Cardiac septum (tissue), 1 donor: Measurements from ENCODE around the gene KRTAP5-7. TPM values are rescaled to one million over a fixed set of nuclear protein-coding genes. Genes with fewer than 3 reads are reported as not detected.
"Not testable (repeated sequence)": the region's sequence is repeated elsewhere in the genome, so short reads cannot be mapped to it uniquely, and the experiment has no call there.

Experiments used
- DNase-seq: peaks from one replicate; pipeline ENCODE4 v3.0.0-alpha.2; 2020; ENCODE audit warnings: low spot score
- intact Hi-C: fragments of 100-400 bp; cut with DNase I; formaldehyde crosslinking; loops from one replicate; pipeline ENCODE4 v1.14.0; 2022
- total RNA-seq: library from RNA; stranded (reverse); fragmentation: NEBNext Ultra II Directional; extraction: Animal tissue kit (Norgen Biotek cat#: 25700); gene quantifications from one replicate; pipeline ENCODE4 v1.2.1, GENCODE V29; 2021
- donor health status: DM: no; HTN: no; CAD: no.

KRTAP5-7 gene
- total RNA-seq, 1 donor from 2014 or later = not detected

DNA sequence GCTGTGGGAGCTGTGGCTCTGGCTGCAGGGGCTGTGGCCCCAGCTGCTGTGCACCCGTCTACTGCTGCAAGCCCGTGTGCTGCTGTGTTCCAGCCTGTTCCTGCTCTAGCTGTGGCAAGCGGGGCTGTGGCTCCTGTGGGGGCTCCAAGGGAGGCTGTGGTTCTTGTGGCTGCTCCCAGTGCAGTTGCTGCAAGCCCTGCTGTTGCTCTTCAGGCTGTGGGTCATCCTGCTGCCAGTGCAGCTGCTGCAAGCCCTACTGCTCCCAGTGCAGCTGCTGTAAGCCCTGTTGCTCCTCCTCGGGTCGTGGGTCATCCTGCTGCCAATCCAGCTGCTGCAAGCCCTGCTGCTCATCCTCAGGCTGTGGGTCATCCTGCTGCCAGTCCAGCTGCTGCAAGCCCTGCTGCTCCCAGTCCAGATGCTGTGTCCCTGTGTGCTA, 21.7 kb downstream of the KRTAP5-7 start:
- no peak for DNase-seq
- intact Hi-C loops = no loop called here

DNA sequence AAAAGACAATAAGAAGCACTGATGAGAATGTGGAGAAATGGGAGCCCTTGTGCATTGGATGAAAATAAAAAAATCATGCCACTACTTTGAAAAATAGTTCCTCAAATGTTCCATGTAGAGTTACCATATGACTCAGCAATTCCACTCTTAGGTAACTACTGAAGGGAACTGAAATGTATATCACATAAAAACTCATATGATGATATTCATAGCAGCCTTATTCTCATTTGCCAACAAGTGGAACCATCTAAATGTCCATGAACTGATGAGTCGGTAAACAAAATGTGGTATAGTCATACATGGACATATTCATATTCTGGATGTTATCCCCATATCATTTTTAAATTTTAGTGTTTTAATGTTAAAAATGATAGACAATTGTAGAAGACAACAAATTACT, 24.6 kb downstream of the KRTAP5-7 start:
- intact Hi-C loops = no loop called here
- DNase-seq = no peak

DNA sequence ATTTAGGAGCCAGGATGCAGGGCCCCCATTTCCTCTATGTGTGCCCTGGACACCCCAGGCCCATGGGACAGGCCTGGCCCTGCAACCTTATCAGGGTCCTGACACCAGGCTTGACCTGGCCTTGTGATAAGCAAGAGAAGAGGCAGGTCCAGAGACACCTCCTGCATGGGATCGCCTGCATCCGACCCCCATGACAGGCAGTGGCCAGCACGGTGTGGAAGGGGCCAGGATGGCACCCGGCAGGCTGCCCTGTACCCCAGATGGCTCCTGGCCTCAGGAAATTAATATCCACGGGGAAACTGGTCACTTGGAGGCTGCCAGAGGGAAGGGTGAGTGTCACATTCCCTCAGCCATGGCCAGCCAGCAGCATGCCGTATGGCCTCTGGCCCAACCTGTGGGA, 27.9 kb downstream of the KRTAP5-7 start:
- intact Hi-C loops = no loop called here
- DNase-seq = no peak

DNA sequence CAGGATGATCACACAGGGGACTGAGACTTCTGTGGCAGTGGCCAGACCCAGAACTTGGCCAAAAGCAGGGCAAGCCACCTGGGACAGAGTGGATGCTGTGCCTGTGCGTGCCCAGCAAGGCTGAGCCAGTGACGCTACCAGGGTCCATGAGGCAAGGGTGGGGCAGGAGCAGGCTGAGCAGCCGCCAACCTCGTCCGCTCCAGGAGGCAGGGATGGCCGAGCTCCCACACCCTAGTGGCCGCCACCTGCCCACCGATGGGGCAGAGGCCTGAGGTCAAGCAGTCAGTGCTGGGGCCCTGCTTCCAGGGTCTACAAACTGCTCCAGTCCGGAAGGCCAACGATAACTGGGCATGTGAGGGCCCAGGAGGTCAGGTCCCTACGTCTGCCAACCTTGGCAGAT, 28.4 kb downstream of the KRTAP5-7 start:
- intact Hi-C loops = no loop called here
- DNase-seq = no peak

DNA sequence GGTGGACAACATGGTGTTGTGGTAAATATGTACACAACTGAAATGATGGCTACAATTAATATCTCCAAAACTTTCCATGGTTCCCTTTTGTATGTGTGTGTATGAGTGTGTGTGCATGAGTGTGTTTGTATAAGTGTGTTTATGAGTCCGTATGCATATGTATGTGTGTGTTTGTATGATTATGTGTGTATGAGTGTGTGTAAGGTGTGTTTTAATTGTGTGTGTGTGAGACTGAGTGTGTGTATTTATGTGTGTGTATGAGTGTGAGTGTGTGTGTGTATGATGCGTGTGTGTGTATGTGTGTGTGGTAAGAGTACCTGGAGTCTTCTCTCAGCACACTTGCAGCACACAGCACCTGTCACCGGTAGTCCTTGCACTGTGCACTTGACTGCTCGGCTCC, 29.0 kb downstream of the KRTAP5-7 start:
- DNase-seq = no peak
- intact Hi-C loops = no loop called here

DNA sequence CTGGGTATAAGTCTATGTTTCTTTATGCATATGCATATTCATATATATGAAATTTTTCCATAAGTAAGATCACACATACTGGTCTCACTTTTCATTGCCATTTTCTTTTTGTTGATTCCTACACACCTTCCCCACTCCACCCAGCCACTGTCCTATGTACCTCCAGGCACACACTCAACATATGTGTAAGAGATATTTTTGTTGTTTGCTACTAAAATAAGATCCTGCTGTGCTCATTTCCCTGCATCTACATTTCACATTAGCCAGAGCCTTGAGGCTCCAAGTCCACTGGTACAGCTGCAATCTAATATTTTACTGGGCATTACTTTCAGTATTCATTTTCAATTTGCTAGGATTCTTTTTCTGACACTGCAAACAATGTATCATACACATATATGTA, 30.2 kb downstream of the KRTAP5-7 start:
- intact Hi-C loops = no loop called here
- DNase-seq = no peak

DNA sequence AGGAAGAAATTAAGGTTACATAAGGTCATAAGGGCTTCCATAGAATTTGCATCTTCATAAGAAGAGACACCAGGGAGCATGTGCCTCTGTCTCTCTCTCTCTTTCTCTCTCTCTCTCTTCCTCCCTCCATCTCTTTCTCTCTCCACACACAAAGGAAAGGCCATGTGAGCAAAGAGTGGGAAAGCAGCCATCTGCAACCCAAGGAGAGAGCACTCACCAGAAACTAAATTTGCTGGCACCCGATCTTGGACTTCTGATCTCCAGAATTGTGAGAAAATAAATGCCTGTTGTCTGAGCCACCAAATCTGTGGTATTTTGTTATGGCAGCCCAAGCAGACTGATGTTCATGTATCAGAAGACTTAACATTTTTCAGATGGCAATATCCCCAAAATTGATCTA, 31.9 kb downstream of the KRTAP5-7 start:
- intact Hi-C loops = no loop called here
- DNase-seq = no peak

DNA sequence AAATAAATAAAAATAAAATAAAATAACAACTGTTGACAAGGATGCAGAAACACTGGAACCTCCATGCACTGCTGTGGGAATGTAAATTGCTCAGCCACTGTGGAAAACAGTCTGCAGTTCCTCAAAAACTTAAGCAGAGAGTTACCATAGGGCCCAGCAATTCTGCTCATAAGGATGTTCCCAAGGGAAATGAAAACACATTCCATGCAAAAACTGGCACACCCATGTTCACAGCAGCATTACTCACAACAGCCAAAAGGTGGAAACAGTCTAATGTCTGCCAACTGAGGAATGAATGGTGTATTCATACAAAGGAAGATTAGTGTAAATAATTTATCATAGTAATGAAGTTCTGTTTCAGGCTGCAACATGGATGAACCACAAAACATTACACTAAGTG, 35.1 kb downstream of the KRTAP5-7 start:
- intact Hi-C loops = no loop called here
- no peak for DNase-seq

DNA sequence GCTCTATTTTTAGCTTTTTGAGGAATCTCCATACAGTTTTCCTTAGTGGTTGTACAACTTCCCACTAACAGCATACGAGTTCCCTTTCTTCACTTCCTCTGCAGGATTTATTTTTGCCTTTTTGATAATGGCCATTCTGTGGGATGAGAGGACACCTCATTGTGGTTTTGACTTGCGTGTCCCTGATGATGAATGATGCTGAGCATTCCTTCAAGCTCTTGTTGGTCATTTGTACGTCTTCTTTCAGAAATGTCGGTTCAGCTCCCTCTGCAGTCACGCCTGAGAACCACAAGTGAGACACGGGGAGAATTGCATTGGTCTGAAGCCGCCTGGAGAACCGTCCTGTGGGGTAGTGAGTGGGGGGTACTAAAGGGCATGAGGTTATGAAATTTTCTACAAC, 36.3 kb downstream of the KRTAP5-7 start:
- intact Hi-C loops = no loop called here
- DNase-seq = no peak

DNA sequence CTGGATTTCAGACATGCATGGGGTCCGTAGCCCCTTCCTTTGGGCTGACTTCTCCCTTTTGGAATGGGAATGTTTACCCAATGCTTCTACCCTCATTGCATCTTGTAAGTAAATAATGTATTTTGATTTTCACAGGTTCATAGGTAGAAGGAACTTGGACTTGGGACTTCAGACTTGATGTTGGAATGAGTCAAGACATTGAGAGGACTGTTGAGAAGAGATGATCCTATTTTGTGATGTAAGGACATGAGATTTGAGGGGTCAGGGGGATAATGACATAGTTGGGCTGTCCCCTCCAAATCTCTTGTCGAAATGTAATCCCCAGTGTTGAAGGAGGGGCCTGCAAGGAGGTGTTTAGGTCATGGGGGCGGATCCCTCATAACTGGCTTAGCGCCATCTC, 37.4 kb downstream of the KRTAP5-7 start:
- DNase-seq = no peak
- intact Hi-C loops = no loop called here

DNA sequence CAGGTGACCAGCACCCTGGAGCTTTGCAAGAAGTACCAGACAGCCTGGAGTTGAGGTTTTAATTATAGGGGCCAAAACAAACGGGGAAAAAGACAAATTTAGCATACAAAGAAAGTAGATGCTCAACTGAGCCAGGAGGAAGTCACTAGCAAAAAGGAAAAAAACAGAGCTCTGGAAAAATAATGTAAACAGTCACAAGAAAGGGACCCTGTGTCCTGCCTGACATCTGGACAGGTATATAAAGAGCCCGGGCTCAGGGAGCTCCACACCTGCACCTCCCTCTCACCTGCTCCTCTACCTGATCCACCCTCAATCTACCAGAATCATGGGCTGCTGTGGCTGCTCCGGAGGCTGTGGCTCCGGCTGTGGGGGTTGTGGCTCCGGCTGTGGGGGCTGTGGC, 38.2 kb downstream of the KRTAP5-7 start, which contains the start of gene KRTAP5-10:
Gene KRTAP5-10 (plus strand): TSS at position 301 of the 400 bp plus-strand sequence. CDS start 25 bp downstream, at position 326.
- no peak for DNase-seq
- intact Hi-C loops = no loop called here

DNA sequence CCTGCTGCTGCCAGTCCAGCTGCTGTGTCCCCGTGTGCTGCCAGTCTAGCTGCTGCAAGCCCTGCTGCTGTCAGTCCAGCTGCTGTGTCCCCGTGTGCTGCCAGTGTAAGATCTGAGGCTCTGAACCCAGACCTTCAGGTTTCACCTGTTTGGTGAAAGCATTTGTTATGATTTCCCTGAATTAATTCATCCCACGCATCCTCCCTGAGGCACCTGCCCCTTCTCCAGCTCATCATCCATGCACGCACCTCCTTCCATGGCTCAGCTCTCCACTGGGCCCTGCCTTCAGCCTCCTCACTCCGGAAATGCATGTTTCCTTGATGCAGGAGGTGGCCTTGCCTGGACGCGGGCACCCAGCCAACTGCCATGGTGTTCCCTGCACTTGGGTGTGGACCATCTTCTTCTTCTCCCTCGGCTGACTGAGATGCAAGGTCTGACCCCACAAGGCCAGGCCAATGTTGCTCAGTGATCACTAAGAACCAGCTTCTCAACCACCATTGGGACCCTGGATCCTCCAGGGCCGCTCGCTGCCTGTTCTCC, 39.1 kb downstream of the KRTAP5-7 start:
- DNase-seq = no peak
- intact Hi-C loops = no loop called here

DNA sequence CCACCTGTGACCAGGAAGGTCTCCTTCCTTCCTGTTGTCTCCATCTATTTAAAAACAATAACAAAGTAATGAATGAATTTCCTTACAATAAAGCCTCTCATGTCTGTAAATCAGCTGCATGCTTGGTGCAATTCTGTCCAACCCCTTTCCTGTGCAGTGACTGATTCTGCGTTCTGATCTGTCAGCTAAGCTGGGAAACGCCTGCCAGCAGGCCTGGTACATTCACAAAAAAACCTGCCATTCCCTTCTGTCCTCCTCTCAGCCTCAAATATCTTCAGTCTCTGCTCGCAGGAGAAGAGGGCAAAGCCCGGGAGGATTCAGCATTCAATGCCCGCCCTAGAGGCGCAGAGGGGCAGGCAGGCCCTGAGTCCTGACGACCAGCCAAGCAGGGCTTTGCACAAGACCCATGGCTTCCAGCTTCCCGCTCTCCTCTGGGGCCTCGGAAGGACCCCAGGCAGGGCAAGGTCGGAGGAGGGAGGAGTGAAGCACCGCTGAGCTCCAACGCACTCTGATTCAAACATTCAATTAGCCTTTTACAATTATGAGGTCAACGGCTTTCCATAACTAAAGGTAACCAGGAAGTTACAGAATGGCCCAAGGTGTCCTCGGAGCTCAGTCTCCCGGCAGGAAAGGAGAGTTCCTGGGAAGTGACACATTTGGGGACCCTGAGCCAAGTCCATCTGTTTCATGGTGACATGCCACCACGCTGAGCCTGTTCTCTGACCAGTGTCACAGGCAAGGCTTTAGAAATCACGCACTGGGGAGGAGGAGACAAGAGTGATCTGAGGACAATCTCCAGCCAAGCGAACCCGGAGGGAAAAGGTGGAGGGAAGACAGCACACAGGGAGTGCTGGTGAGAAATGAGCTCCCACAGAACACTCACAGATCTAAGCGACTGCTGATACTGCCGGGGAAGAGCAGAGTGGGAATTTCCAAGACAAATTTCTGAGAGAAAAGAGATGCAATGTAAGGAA, 39.8 kb downstream of the KRTAP5-7 start:
- DNase-seq, intact Hi-C loops: not testable (repeated sequence)

DNA sequence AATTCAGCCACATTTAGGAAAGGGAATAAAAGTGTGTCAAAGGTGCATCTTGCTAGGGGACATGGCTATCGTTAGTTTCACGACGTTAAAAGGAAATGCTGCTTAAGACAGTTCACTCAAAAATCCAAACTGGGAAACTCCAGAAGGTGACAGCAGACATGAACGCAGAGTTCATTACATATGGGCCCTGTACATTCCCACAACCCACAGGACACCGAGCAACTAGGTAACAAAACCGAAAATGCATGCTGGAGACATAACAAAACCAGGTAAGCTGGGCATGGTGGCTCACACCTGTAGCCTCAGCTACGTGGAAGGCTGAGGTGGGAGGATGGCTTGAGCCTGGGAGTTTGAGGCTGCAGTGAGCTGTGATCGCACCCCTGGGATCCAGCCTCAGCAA, 40.6 kb downstream of the KRTAP5-7 start:
- DNase-seq, intact Hi-C loops: not testable (repeated sequence)

DNA sequence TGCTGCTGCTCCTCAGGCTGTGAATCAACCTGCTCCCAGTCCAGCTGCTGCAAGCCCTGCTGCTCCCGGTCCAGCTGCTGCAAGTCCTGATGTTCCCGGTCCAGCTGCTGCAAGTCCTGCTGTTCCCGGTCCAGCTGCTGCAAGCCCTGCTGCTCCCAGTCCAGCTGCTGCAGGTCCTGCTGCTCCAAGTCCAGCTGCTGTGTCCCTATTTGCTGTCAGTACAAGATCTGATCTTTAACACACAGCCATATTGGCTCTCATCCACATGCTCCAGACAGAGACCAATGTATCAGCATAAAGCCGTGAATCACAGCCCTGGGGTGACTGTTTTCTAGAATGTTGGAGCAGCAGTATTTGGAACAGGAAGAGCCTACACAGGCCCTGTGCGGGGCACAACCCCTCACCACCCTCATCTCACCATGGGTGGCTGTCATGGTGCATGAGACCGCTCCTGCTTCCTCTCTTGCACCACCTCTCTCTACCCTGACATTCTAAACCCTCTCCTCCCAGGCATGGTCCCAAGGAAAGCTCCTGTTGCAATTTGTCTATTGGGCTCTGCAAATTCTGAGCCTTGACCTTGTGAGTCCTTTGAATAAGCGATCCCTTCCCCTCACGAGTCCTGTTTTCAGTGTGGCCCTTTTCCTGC, 41.8 kb downstream of the KRTAP5-7 start:
- no peak for DNase-seq
- intact Hi-C loops = no loop called here

DNA sequence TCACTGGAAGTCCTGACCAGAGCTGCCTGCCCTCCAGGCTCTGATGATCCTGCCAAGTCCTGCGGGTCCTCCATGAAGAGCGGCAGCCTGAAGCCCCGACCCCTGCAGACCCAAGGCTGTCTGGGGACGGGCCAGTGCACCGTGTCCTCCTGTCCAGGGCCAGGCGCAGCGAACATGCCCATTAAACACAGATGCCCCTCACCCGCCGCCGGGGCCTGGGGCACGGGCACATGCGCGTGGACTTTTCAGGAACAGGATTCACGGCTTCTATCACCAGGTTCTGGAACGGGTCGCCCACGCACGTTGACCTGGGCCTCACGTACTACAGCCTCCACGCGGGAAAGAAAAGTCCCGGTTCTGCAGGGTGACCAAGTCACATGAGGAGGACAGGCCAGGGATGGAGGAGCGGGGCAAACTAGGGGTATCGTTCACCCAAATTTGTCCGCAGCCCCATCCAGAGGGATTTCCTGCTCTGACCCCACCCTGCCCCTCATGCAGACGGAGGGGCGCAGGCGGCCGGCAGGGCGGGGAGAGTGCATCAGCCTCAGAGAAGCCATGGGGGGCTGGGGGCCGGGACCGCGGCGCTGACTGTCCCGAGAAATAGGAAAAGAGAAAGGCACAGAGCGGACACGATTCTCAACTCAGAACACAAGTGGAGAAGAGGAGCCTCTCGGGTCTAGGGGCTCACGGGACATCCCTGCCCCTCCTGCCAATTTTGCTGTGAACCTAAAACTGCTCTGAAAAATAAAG, 44.2 kb downstream of the KRTAP5-7 start:
- intact Hi-C loops, DNase-seq: not testable (repeated sequence)

DNA sequence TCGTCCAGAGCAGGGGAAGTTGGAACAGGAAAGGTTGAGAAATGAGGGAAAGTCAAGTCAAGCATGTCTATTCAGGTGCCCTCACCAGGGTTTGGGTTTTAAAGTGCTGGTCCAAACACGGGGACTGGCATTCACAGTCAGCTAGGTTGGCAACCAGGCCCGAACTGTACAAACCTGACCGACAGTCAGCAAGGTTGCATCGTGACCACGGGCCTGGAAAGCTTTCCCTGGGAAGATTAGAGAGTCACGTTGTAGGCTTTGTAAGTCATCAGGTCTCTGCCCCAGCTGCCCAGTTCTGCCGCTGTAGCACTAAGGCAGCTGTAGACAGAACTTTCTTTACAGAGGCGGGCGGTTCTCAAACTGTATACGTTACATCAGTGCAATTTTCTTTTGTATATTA, 45.7 kb downstream of the KRTAP5-7 start:
- no peak for DNase-seq
- intact Hi-C loops = no loop called here

DNA sequence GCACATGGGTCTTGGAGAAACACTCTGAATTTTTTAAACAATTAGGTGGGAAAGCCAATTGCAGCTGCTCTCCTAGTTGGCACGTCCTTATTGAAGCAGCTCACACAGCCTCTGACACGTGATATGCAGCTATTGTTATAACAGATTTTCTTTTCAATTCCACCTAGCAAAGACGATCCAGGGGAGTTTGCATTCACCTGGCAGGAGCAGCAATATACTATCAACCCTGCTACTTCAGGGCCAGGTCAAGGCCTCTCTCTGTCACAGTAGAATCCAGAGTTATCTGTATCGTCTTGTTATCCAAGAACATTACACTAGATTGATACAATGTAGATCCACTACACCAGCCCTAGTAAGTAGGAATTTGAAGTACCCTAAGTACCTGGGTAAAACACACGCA, 47.4 kb downstream of the KRTAP5-7 start:
- DNase-seq = no peak
- intact Hi-C loops = no loop called here

DNA sequence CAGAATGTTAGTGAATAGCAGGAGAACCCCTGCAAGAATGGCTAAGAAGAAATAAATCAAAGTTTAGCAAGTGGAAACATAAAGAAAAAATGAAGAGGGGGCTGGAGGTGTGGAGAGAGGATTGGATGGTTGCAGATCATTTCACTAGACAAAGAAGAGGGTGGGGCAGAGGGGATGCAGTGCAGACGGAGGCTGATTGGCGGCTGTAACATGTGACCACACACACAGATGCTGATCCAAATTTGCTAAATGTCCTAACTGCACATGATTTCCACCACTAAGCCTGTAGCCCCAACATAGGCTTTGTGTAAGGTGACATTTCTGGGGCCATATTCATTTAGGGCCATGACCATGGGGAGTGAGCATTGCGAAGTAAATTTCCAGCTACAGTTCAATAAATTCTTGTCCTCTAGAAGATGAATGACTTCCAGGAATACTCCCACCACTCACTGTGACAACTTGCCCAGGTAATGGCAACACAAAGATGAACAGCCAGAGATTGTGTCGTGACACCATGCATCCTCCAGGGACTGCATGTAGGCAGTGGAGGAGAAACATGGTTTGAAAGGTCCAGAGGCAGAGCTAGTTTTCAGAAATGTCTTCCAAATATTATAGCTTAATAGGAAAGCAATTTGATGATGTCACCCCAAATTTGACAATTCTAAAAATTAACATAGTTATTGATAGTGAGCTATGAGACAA, 48.8 kb downstream of the KRTAP5-7 start:
- DNase-seq = no peak
- intact Hi-C loops = no loop called here
